ENCODE measurements around the gene AFF3.

The AFF3 gene

GRCh38 chr2:99836690-99837605 lies 305.4 kb downstream of the AFF3 start:
- DNase-seq (ENCODE audit: extremely low read depth in 1 of 2, low read depth in 1 of 2) = no peak

- no peak for DNase-seq (ENCODE audit: extremely low read depth in 1 of 2, low read depth in 1 of 2)
These were observed 308.0 kb downstream of the AFF3 start for GRCh38 chr2:99834426-99834825.

- DNase-seq (ENCODE audit: extremely low read depth in 1 of 2, low read depth in 1 of 2) = no peak
These were observed 308.7 kb downstream of the AFF3 start for GRCh38 chr2:99833586-99834201.

- no peak for DNase-seq (ENCODE audit: extremely low read depth in 1 of 2, low read depth in 1 of 2)
These were observed 309.5 kb downstream of the AFF3 start for GRCh38 chr2:99832926-99833325.

- DNase-seq (ENCODE audit: extremely low read depth in 1 of 2, low read depth in 1 of 2) = no peak
These were observed 310.6 kb downstream of the AFF3 start for GRCh38 chr2:99831772-99832171.

GRCh38 chr2:99827296-99827999 lies 314.9 kb downstream of the AFF3 start:
- DNase-seq (ENCODE audit: extremely low read depth in 1 of 2, low read depth in 1 of 2) = no peak

GRCh38 chr2:99825630-99826029 lies 316.8 kb downstream of the AFF3 start:
- no peak for DNase-seq (ENCODE audit: extremely low read depth in 1 of 2, low read depth in 1 of 2)

- DNase-seq (ENCODE audit: extremely low read depth in 1 of 2, low read depth in 1 of 2) = no peak
These were observed 317.6 kb downstream of the AFF3 start for GRCh38 chr2:99824758-99825157.

GRCh38 chr2:99822474-99823207 lies 319.7 kb downstream of the AFF3 start:
- no peak for DNase-seq (ENCODE audit: extremely low read depth in 1 of 2, low read depth in 1 of 2)

- no peak for DNase-seq (ENCODE audit: extremely low read depth in 1 of 2, low read depth in 1 of 2)
These were observed 320.4 kb downstream of the AFF3 start for GRCh38 chr2:99821984-99822383.

GRCh38 chr2:99821572-99821971 lies 320.8 kb downstream of the AFF3 start:
- DNase-seq (ENCODE audit: extremely low read depth in 1 of 2, low read depth in 1 of 2) = no peak

GRCh38 chr2:99821039-99821438 lies 321.4 kb downstream of the AFF3 start:
- DNase-seq (ENCODE audit: extremely low read depth in 1 of 2, low read depth in 1 of 2) = no peak

- DNase-seq (ENCODE audit: extremely low read depth in 1 of 2, low read depth in 1 of 2) = no peak
These were observed 322.6 kb downstream of the AFF3 start for GRCh38 chr2:99819766-99820165.

GRCh38 chr2:99818842-99819241 lies 323.5 kb downstream of the AFF3 start:
- DNase-seq (ENCODE audit: extremely low read depth in 1 of 2, low read depth in 1 of 2) = no peak

GRCh38 chr2:99816908-99817307 lies 325.5 kb downstream of the AFF3 start:
- DNase-seq (ENCODE audit: extremely low read depth in 1 of 2, low read depth in 1 of 2) = no peak

GRCh38 chr2:99812426-99812825 lies 330.0 kb downstream of the AFF3 start:
- DNase-seq (ENCODE audit: extremely low read depth in 1 of 2, low read depth in 1 of 2) = no peak

- no peak for DNase-seq (ENCODE audit: extremely low read depth in 1 of 2, low read depth in 1 of 2)
These were observed 330.8 kb downstream of the AFF3 start for GRCh38 chr2:99811544-99811943.

GRCh38 chr2:99810225-99810624 lies 332.2 kb downstream of the AFF3 start:
- no peak for DNase-seq (ENCODE audit: extremely low read depth in 1 of 2, low read depth in 1 of 2)

GRCh38 chr2:99809259-99809900 lies 333.0 kb downstream of the AFF3 start:
- DNase-seq (ENCODE audit: extremely low read depth in 1 of 2, low read depth in 1 of 2) = no peak

GRCh38 chr2:99808361-99809200 lies 333.8 kb downstream of the AFF3 start:
- no peak for DNase-seq (ENCODE audit: extremely low read depth in 1 of 2, low read depth in 1 of 2)

Measured in activated CD8-positive, alpha-beta memory T cell treated with anti-CD3 and anti-CD28 coated beads for 1 hour (primary cell).